Activated naive CD8-positive, alpha-beta T cell treated with anti-CD3 and anti-CD28 coated beads for 36 hours (primary cell): ENCODE results near the gene EDAR. TPM values are rescaled to one million over a fixed set of nuclear protein-coding genes. Genes with fewer than 3 reads are reported as not detected.

Experiments
- DNase-seq: peaks from one replicate; pipeline ENCODE4 v3.0.0; 2021
- H3K27ac Mint-ChIP-seq: one replicate; pipeline ENCODE4 v1.8.0; 2022; ENCODE audit warnings: mild to moderate bottlenecking, moderate library complexity, mixed read lengths
- H3K27me3 Mint-ChIP-seq: one replicate; pipeline ENCODE4 v1.8.0; 2022; ENCODE audit warnings: mild to moderate bottlenecking, mixed read lengths
- H3K36me3 Mint-ChIP-seq: one replicate; pipeline ENCODE4 v1.8.0; 2021; ENCODE audit warnings: mild to moderate bottlenecking, mixed read lengths
- H3K4me1 Mint-ChIP-seq: one replicate; pipeline ENCODE4 v1.8.0; 2021; ENCODE audit warnings: mixed read lengths
- H3K4me3 Mint-ChIP-seq: one replicate; pipeline ENCODE4 v1.8.0; 2022; ENCODE audit warnings: mild to moderate bottlenecking, moderate library complexity, mixed read lengths
- H3K9me3 Mint-ChIP-seq: one replicate; pipeline ENCODE4 v1.8.0; 2022; ENCODE audit warnings: mixed read lengths
- total RNA-seq, 2 experiments: library from RNA; stranded (reverse); gene quantifications; one replicate each; pipeline ENCODE4 v1.2.3, GENCODE V29; 2021

EDAR gene
- total RNA-seq, 2 experiments from 2014 or later = 0.16 to 0.21 TPM

DNA sequence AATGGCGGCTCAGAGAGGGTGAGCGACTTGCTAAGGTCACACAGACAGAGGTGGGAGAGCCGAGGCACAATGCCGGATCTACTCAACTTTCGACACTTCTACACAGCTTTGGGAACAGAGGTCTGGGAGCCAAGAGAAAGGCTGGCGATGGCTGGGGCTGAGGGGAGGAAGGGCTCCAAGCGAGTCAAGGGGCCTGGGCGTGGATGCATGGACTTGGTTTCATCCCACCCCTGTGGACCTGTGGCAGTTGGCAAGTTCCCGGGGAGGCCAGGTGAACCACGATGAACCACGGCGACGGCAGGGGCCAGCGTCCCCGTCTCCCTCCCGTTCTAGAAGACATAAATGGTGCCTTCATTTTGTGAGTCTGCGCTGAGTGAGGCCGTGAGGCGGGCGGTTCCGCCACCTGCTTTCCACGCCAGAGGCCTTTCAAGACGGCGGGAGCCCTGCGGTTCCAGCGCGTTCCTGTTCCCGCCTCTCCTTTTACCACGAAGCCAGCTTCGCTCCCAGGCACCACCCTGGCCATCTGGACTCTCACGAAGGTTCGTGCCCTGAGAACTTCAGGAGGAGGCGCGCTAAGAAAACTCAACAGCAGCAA is 46.7 kb downstream of the EDAR start:
- H3K9me3 Mint-ChIP-seq = peaks cover 9% of the 10 kb centered on the region

DNA sequence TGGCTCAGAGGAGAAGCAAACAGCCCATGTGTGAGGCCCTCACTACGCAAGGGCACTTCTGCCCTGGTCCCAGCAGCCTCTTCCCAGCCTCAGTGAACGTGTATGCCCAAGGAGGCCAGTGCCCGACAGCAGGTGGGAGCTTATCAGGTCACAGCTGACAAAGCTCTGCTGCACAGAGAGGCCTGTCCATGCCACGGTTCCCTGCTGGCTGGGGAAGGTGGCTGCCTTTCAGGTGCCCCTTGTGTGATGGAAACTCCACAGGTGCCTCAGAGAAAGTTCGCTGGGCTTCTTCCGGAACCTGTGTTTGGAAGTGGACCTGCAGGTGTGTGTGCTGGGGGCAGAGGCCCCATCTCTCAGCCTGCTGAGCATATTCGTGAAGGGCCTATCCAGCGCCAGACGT is 47.3 kb downstream of the EDAR start:
- peaks cover 6% of the 10 kb centered on the region for H3K36me3 Mint-ChIP-seq
- peaks cover 12% of the 10 kb centered on the region for H3K4me1 Mint-ChIP-seq
- DNase-seq = no peak
- no peak overlapping the region for H3K4me3 Mint-ChIP-seq
- H3K27me3 Mint-ChIP-seq = no peaks in the 10 kb centered on the region
- peaks cover 4% of the 10 kb centered on the region for H3K9me3 Mint-ChIP-seq
- H3K27ac Mint-ChIP-seq = no peak overlapping the region

More for the DNA sequence above, 46.7 kb downstream of the EDAR start:
- Mint-ChIP-seq H3K27me3 (no peaks in the 10 kb centered on the region), H3K4me1 (peaks cover 10% of the 10 kb centered on the region), H3K4me3 (no peak overlapping the region), H3K27ac (no peak overlapping the region), H3K36me3 (peaks cover 11% of the 10 kb centered on the region)
- DNase-seq = no peak

DNA sequence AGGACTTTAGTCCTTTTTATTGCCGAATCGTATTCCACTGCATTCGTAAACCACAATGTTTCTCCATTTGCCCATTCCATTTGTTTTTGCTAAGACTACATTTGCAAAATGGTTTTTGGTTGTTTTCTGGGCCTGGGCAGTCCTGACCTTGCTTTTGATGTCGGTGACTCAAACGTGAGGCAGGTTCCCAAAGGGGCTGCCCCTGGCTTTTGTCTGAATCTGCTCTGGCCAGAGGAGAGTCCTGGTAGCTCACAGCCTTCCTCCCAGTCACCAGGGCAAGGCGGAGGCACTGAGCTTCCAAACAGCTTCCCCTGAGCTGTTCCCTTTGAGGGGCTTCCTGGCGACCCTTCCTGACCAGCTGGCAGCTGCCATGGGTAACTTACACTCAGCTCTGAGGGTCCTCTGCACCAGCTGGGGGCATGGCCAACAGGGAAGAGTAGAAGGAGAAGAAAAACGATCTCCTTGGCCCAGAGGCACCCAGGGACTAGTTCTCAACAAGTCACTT is 47.8 kb downstream of the EDAR start:
- Mint-ChIP-seq H3K36me3 (peaks cover 2% of the 10 kb centered on the region), H3K27ac (no peak overlapping the region), H3K27me3 (no peaks in the 10 kb centered on the region), H3K9me3 (no peaks in the 10 kb centered on the region), H3K4me1 (peaks cover 12% of the 10 kb centered on the region), H3K4me3 (no peak overlapping the region)
- DNase-seq = no peak

DNA sequence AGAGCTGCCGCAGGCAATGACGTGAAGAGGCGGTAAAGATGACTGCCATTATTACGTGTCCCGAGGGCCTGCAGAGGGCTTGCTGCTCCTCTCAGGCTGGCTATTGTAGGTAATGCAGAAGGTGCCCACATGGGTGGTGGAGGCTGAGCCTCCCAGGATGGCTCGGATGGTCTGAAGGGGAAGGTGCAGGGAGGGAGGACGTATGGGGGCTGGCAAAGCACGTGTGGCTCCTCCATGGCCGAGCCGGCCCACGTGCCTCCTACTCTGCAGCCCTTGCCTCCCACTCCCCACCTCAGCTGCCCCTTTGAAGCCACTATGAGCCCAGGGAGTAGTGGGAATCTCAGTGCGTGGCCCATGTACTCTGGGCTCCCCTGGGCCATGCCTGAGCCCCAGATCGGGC is 48.9 kb downstream of the EDAR start:
- Mint-ChIP-seq H3K4me3 (no peak overlapping the region), H3K9me3 (no peaks in the 10 kb centered on the region), H3K36me3 (no peaks in the 10 kb centered on the region), H3K4me1 (peaks cover 16% of the 10 kb centered on the region), H3K27me3 (no peaks in the 10 kb centered on the region), H3K27ac (no peak overlapping the region)
- no peak for DNase-seq

DNA sequence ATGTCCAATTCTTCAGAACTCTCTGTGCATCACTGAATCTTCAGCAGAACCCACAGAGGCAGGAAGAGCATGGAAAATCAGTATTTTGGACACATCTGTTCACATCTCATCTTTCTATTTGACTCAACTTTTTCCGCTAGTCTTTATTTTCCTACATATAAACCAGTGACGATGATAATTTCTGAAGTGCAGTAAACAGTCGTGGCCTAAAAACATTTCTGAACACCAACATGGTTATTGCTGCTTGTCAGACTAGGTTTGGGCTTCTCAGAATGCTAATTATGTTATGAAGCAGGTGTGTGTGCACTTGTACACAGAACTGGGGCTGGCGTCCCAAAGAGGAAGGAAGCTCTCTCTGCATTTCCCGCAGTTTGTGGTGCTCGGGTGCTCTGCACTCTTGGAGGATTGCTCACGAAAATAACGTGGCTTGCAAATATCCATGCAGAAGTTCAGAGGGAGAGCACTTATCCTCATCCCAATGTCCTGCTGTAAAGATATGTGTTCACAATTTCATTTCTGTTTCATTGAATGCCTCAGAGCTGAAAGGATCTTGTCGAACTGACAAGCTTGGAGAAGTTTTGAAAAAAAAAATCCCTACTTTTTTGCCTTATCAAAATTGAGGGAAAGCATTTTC is 50.8 kb downstream of the EDAR start:
- H3K4me3 Mint-ChIP-seq = no peak overlapping the region
- DNase-seq = no peak
- no peaks in the 10 kb centered on the region for H3K36me3 Mint-ChIP-seq
- peaks cover 16% of the 10 kb centered on the region for H3K4me1 Mint-ChIP-seq
- no peaks in the 10 kb centered on the region for H3K9me3 Mint-ChIP-seq
- H3K27ac Mint-ChIP-seq = peak overlapping the region; percentile 46
- H3K27me3 Mint-ChIP-seq = no peaks in the 10 kb centered on the region

DNA sequence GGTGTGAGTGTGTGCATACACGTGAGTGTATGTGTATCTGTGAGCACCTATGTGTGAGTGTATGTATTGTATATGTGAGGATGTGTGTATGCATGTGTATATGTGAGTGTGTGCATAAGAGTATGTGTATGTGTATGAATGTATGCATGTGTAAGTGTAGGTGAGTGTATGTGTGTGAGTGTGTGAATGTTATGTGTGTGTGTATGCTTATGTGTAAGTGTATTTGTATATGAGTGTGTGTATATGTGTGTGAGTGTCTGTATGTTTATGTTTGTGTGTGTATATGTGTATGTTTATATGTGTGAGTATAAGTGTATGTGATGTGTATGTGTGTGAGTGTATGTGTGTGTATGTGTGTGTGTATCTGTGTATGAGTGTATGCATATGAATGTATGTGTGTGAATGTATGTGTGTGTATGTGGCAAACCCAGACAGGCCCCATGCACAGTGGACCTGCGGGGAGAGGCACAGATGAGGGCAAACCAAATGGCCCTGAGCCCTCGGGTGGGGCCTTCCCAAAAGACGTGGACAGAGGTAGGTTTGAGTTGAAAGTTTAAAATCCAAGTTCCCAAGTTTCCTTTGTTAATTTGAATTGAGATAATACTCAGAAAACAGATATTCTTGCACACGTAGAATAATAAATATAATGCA is 51.5 kb downstream of the EDAR start:
- Mint-ChIP-seq H3K27ac (no peak overlapping the region), H3K4me3 (no peak overlapping the region), H3K36me3 (no peaks in the 10 kb centered on the region), H3K9me3 (no peaks in the 10 kb centered on the region), H3K4me1 (peaks cover 17% of the 10 kb centered on the region), H3K27me3 (no peaks in the 10 kb centered on the region)
- no peak for DNase-seq

DNA sequence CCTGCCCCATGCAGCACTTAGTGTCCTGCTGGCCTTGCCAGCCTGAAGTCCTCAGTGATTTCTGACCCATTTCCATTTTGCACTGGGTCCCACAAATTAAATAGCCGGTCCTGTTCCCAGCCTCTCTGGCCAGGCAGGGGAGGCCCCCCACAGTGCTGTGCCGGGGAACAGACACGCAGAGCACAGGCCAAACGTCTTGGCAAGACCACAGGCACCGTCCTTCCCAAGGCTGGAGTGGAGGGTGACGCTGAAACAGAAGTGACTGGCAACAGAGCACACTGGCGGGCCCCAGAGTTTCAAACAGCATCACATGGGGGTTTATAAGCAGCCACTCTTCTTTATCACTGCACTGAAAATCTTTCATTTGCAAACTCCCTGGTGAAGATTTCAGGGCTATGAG is 52.2 kb downstream of the EDAR start:
- Mint-ChIP-seq H3K4me3 (no peak overlapping the region), H3K36me3 (no peaks in the 10 kb centered on the region), H3K27me3 (no peaks in the 10 kb centered on the region), H3K27ac (no peak overlapping the region), H3K9me3 (no peaks in the 10 kb centered on the region), H3K4me1 (peaks cover 17% of the 10 kb centered on the region)
- DNase-seq = no peak

DNA sequence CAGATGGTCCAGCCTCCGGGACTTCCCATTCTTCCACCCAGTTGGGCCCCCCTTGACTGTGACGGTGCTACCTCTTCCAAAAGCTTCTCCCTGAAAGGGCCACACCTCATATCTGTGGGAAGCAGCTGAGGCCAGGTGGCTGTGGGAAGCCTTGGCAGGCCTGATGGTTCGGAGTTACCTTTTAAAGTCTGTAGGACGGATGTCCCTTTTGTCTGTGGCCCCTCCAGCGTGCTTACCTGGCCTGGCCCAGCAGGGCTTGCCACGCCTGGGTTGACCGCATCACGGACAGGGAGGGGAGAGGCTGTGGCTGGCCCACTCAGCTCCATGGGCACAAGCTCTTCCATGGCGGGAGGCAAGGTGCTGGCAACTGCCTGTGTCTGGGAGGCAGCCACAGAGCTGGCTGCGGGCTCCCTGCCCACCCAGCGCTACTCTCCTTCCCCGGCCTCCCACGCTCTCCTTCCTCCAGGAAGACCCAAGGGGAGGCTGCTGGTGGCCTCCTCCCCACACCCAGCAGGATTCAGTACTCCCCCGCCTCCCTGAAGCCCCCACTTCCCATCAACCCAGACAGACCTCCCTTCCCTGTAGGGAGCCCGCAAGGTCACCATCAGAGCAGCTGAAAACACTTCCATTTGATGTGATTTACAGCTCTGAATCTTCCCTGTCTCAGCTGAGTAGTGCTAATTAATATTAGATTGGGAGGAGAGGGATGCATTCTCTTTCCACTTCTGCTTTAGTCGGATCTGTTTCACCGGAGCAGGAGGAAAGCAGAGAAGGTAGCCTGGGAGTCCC is 52.8 kb downstream of the EDAR start:
- H3K27me3 Mint-ChIP-seq = no peaks in the 10 kb centered on the region
- no peaks in the 10 kb centered on the region for H3K9me3 Mint-ChIP-seq
- peaks cover 19% of the 10 kb centered on the region for H3K4me1 Mint-ChIP-seq
- no peak overlapping the region for H3K27ac Mint-ChIP-seq
- no peaks in the 10 kb centered on the region for H3K36me3 Mint-ChIP-seq
- no peak for DNase-seq
- H3K4me3 Mint-ChIP-seq = no peak overlapping the region

DNA sequence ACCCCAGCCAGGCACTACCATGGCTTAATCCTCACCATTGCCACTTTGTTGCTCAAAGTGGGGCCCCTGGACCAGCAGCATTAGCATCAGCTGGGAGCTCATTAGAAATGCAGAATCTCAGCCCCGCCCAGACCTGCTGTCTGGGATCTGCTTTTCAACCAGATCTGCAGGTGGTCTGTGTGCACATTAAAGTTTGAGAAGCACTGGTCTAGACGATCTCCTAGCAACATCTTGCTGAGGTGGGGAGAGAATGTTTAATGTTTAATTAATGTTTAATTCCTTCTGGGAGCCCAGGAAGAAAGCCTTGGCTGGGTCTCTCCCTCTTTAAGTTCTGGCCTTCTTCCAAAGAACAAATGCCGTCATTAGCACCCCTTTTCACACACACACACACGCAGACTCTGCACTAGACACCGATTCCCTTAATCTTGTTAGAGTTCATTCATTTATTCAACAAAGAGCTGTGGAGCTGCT is 53.7 kb downstream of the EDAR start:
- no peaks in the 10 kb centered on the region for H3K9me3 Mint-ChIP-seq
- no peak for DNase-seq

DNA sequence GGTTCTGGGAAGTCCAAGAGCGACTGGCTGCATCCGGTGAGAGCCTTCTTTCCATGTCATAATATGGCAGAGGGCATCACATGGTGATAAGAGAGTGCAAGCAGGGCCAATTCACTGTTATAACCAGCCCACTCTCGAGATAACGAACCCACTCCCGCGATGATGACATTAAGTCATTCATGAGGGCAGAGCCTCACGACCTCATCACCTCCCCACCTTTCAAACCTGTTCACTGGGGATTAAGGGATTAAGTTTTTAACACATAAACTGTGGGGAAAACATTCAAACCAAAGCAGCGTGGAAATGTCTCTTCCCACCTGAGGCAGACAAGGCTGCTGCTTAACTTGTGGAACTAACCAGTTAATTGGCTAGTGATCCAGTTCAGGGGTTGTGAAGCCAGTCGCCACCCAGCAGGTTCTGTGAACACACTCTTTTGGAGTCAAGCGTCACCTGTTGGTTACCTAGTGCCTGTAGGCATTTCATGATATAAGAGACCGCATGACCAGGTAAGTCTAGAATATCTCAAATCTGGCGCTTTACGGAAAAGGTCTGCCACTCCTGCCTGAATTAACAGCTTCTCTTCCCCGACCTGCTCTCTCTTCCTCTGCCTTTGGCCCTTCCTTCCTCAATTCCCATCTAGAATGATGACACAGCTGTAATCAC is 54.3 kb downstream of the EDAR start:
- no peak overlapping the region for H3K27ac Mint-ChIP-seq
- DNase-seq = no peak
- no peaks in the 10 kb centered on the region for H3K36me3 Mint-ChIP-seq
- H3K4me3 Mint-ChIP-seq = no peak overlapping the region
- no peaks in the 10 kb centered on the region for H3K9me3 Mint-ChIP-seq
- H3K4me1 Mint-ChIP-seq = peaks cover 19% of the 10 kb centered on the region
- no peaks in the 10 kb centered on the region for H3K27me3 Mint-ChIP-seq

More for the DNA sequence above, 53.7 kb downstream of the EDAR start:
- no peaks in the 10 kb centered on the region for H3K36me3 Mint-ChIP-seq
- peaks cover 19% of the 10 kb centered on the region for H3K4me1 Mint-ChIP-seq
- H3K4me3 Mint-ChIP-seq = no peak overlapping the region
- H3K27ac Mint-ChIP-seq = no peak overlapping the region
- H3K27me3 Mint-ChIP-seq = no peaks in the 10 kb centered on the region

DNA sequence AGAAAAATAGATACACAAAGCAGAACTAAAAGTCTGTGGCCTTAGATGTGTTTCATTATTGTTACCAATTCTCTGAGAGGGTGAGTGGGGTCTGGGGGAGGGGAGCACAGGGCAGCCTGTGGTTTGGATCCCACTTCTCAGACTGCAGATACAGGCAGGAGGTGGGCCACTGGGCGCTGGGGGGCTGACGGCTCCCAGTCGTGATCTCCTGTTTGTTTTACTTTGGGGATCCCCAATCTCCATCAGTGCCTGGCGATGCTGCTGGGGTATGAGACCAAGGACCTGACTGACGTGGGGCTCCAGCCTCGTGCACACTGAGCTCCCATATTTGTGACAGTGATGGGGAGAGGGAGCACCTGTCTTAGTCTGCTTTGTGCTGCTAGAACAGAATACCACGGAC is 54.9 kb downstream of the EDAR start:
- no peak overlapping the region for H3K27ac Mint-ChIP-seq
- H3K4me1 Mint-ChIP-seq = peaks cover 19% of the 10 kb centered on the region
- H3K36me3 Mint-ChIP-seq = no peaks in the 10 kb centered on the region
- H3K27me3 Mint-ChIP-seq = no peaks in the 10 kb centered on the region
- no peak overlapping the region for H3K4me3 Mint-ChIP-seq
- no peaks in the 10 kb centered on the region for H3K9me3 Mint-ChIP-seq
- no peak for DNase-seq

DNA sequence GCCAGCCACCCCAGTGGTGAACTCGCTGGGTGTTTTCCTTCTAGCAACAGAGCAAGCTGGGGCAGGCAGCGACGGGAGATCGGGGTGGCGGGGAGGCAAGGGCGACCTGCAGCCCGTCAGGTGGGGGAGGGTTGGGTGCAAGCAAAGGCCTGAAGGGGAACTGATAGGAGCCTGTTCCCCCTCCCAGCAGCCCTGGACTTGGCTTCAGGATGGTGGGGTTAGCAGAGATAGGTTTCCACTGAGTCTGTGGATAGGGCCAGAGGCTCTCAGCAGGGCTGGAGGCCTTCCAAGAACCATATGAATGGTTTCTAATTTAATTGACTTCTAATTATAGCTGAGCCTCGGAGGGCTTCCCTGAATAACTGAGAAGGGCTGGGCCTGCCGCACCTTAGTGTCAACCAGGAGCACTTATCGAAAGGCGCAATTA is 55.3 kb downstream of the EDAR start:
- Mint-ChIP-seq H3K4me3 (no peak overlapping the region), H3K36me3 (no peaks in the 10 kb centered on the region), H3K27me3 (no peaks in the 10 kb centered on the region), H3K27ac (no peak overlapping the region), H3K9me3 (no peaks in the 10 kb centered on the region), H3K4me1 (peaks cover 19% of the 10 kb centered on the region)
- DNase-seq = no peak

DNA sequence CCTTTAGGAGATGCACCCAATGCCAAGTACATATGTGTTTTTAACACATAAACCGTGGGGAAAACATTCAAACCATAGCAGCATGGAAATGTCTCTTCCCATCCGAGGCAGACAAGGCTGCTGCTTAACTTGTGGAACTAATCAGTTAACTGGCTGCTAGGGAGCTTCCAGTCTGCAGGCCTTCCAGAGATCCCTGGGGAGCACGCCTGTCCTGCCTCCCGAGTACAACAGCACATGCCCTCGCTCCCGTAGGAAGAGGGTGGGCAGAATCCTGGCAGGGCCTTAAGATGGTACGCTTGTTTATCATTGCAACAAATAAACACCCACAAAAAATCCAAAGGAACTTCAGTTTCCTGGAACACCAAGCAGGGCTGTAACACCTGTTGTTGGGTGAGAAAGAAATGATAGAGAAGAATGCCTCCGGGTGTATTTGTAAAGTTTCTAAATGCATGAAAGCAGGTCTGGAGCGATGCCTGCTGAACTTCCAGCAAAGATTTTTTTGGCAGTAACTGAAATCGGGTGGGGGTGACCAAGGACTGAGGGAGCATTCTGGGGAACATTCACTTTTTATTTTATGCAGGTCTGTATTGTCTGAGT is 56.2 kb downstream of the EDAR start:
- no peaks in the 10 kb centered on the region for H3K27me3 Mint-ChIP-seq
- H3K9me3 Mint-ChIP-seq = no peaks in the 10 kb centered on the region
- DNase-seq = no peak
- H3K36me3 Mint-ChIP-seq = no peaks in the 10 kb centered on the region
- H3K27ac Mint-ChIP-seq = no peak overlapping the region
- no peak overlapping the region for H3K4me3 Mint-ChIP-seq
- H3K4me1 Mint-ChIP-seq = peaks cover 13% of the 10 kb centered on the region

DNA sequence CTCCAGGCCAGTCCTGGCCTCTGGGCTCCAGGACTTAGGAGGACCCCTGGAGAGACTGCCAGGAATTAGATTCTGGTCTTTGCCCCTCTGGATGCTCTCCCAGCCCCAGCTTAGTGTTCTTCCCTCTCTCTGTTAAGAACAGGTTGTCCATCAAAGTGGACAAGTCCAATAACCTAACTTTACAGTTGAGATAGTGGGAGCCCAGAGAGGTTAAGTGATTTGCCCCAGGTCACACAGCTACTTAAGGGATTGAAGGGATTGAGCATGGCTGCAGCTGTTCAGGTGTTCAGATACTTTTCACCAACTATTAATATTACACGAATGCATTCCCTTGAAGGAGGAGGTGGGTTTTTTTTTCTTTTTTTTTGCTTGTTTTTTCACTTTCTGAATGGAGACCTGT is 57.6 kb downstream of the EDAR start:
- Mint-ChIP-seq H3K27me3 (no peaks in the 10 kb centered on the region), H3K36me3 (no peaks in the 10 kb centered on the region), H3K4me1 (peaks cover 7% of the 10 kb centered on the region), H3K27ac (no peak overlapping the region), H3K4me3 (no peak overlapping the region), H3K9me3 (no peaks in the 10 kb centered on the region)
- DNase-seq = no peak
